Calu3 (cell line): ENCODE results near the gene VPS41. TPM values are rescaled to one million over a fixed set of nuclear protein-coding genes. Genes with fewer than 3 reads are reported as not detected.
A peak's percentile ranks its signal among the peaks of the same experiment; 100 is the strongest.

Source experiments
- BruUV-seq: library from RNA; stranded (reverse); fragments of 400-500 nt; replicated peaks from 2 replicates; lab custom pipeline; 2021; lab: Mats Ljungman, UMichigan
- CTCF ChIA-PET: fragments of 300-600 bp; sonication (Branson Sonifier 250); formaldehyde crosslinking; loops from one replicate; lab custom pipeline; 2022; ENCODE audit warnings: antibody characterized with exemption; lab: Charles Lee
- DNase-seq: peaks from one replicate; pipeline ENCODE4 v3.0.0; 2022
- H3K27ac Mint-ChIP-seq: one replicate; pipeline ENCODE4 v1.8.0; 2022; ENCODE audit warnings: mixed read lengths; ENCODE audit not compliant: unreplicated experiment
- H3K27me3 Mint-ChIP-seq: one replicate; pipeline ENCODE4 v1.8.0; 2022; ENCODE audit warnings: mixed read lengths; ENCODE audit not compliant: unreplicated experiment
- H3K36me3 Mint-ChIP-seq: one replicate; pipeline ENCODE4 v1.8.0; 2022; ENCODE audit warnings: mild to moderate bottlenecking, moderate library complexity, mixed read lengths; ENCODE audit not compliant: insufficient read depth, unreplicated experiment
- H3K4me1 Mint-ChIP-seq: one replicate; pipeline ENCODE4 v1.8.0; 2022; ENCODE audit warnings: mild to moderate bottlenecking, low read depth, mixed read lengths; ENCODE audit not compliant: unreplicated experiment
- H3K4me3 Mint-ChIP-seq: one replicate; pipeline ENCODE4 v1.8.0; 2022; ENCODE audit warnings: mild to moderate bottlenecking, low read depth, moderate library complexity, mixed read lengths; ENCODE audit not compliant: unreplicated experiment
- H3K9me3 Mint-ChIP-seq: one replicate; pipeline ENCODE4 v1.8.0; 2022; ENCODE audit warnings: low read depth, mixed read lengths; ENCODE audit not compliant: unreplicated experiment
- intact Hi-C: fragments of 100-400 bp; cut with micrococcal nuclease; formaldehyde crosslinking; loops from one replicate; pipeline ENCODE4 v1.10.0; 2022; ENCODE audit not compliant: unreplicated experiment
- total RNA-seq: library from RNA; stranded (reverse); gene quantifications from 2 replicates; pipeline ENCODE4 v1.2.3, GENCODE V29; 2022
- TF ChIP-seq, protein P1 (sequence below): fragments of 200-600 bp; IDR thresholded peaks from one replicate; pipeline ENCODE4 v1.8.0; 2022; ENCODE audit warnings: antibody characterized with exemption; ENCODE audit not compliant: unreplicated experiment

VPS41 gene
- total RNA-seq, 1 experiment from 2014 or later, result 292 TPM

GRCh38 chr7:38889079-38889478 lies 19.9 kb downstream of the VPS41 start:
- peaks cover 8% of the 10 kb centered on the region for H3K9me3 Mint-ChIP-seq
- BruUV-seq, result no TSS peak
- TF ChIP-seq, protein P1, sequence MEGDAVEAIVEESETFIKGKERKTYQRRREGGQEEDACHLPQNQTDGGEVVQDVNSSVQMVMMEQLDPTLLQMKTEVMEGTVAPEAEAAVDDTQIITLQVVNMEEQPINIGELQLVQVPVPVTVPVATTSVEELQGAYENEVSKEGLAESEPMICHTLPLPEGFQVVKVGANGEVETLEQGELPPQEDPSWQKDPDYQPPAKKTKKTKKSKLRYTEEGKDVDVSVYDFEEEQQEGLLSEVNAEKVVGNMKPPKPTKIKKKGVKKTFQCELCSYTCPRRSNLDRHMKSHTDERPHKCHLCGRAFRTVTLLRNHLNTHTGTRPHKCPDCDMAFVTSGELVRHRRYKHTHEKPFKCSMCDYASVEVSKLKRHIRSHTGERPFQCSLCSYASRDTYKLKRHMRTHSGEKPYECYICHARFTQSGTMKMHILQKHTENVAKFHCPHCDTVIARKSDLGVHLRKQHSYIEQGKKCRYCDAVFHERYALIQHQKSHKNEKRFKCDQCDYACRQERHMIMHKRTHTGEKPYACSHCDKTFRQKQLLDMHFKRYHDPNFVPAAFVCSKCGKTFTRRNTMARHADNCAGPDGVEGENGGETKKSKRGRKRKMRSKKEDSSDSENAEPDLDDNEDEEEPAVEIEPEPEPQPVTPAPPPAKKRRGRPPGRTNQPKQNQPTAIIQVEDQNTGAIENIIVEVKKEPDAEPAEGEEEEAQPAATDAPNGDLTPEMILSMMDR, result no peak
- CTCF ChIA-PET, result no interaction called here
- H3K27me3 Mint-ChIP-seq, result no peaks in the 10 kb centered on the region
- intact Hi-C loops, result no loop called here
- peaks cover 55% of the 10 kb centered on the region for H3K4me1 Mint-ChIP-seq
- DNase-seq, result no peak
- no peak overlapping the region for H3K4me3 Mint-ChIP-seq
- H3K36me3 Mint-ChIP-seq, result peaks cover 5% of the 10 kb centered on the region
- no peak overlapping the region for H3K27ac Mint-ChIP-seq

- no peaks in the 10 kb centered on the region for H3K27me3 Mint-ChIP-seq
- H3K27ac Mint-ChIP-seq, result peak overlapping the region; percentile 68
- peak; percentile 56 for DNase-seq
- intact Hi-C loops, result loop anchor here (2.0 kb wide), 1 partner anchor 55 kb away; no protein-coding TSS in a partner anchor
- no TSS peak for BruUV-seq
- H3K4me3 Mint-ChIP-seq, result peak overlapping the region; percentile 40
- TF ChIP-seq, protein P1, result peak; percentile 49
- H3K36me3 Mint-ChIP-seq, result peaks cover 14% of the 10 kb centered on the region
- H3K4me1 Mint-ChIP-seq, result peaks cover 65% of the 10 kb centered on the region
- CTCF ChIA-PET, result interaction anchor here (1.0 to 1.6 kb wide), 3 partner anchors 28 to 149 kb away, joined by 3 to 5 read pairs (median 3); no protein-coding TSS in a partner anchor
- peaks cover 10% of the 10 kb centered on the region for H3K9me3 Mint-ChIP-seq
Observed at GRCh38 chr7:38886265-38886664, 22.7 kb downstream of the VPS41 start.

DNA sequence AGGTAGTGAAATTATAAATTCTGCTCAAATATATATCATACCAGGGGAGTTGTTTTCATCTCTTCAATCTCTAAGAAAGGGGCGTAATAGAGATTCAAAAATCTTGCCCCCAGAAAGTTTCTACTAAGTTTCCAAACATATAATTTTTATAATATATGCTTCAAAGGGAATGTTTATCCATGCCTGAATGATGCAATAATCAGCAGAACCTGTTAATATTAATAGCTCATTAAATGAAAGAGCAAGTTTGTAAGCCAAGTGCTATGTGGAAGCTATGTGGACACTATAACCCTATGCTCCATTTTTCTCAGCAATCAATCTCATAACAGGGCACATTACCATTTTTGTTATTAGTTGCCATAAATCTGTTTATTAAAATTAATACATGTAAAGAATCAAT lies 25.3 kb downstream of the VPS41 start:
- CTCF ChIA-PET, result interaction anchor here (0.9 to 1.1 kb wide), 3 partner anchors 19 to 55 kb away, joined by 3 to 4 read pairs (median 3); no protein-coding TSS in a partner anchor
- TF ChIP-seq, protein P1, result no peak
- no peak overlapping the region for H3K4me3 Mint-ChIP-seq
- peak overlapping the region; percentile 48 for H3K27ac Mint-ChIP-seq
- H3K4me1 Mint-ChIP-seq, result peaks cover 80% of the 10 kb centered on the region
- intact Hi-C loops, result loop anchor here (1.0 kb wide), 1 partner anchor 20 kb away; no protein-coding TSS in a partner anchor
- H3K9me3 Mint-ChIP-seq, result peaks cover 10% of the 10 kb centered on the region
- H3K36me3 Mint-ChIP-seq, result peaks cover 19% of the 10 kb centered on the region
- DNase-seq, result no peak
- BruUV-seq, result no TSS peak
- H3K27me3 Mint-ChIP-seq, result no peaks in the 10 kb centered on the region

- CTCF ChIA-PET, result interaction anchor here (1.6 kb wide), 1 partner anchor 53 kb away, joined by 4 read pairs; no protein-coding TSS in a partner anchor
- Mint-ChIP-seq H3K9me3 (peaks cover 8% of the 10 kb centered on the region), H3K36me3 (peaks cover 19% of the 10 kb centered on the region), H3K27ac (no peak overlapping the region), H3K4me3 (no peak overlapping the region), H3K27me3 (no peaks in the 10 kb centered on the region), H3K4me1 (peaks cover 79% of the 10 kb centered on the region)
- TF ChIP-seq, protein P1, result no peak
- BruUV-seq, result no TSS peak
- no peak for DNase-seq
- intact Hi-C loops, result no loop called here
Observed at GRCh38 chr7:38881947-38882684, 26.9 kb downstream of the VPS41 start.
